NCI-H446 (cell line): Measurements from ENCODE around the gene FSD1L.
A peak's percentile ranks its signal among the peaks of the same experiment; 100 is the strongest.

ENCODE experiments used
- DNase-seq, 2 experiments: peaks; one replicate each; lab custom pipeline; 2025; lab: John Stamatoyannopoulos, UW

The FSD1L gene

GRCh38 chr9:105447814-105448812, at the start of gene FSD1L:
FSD1L (plus strand) TSS chr9:105448034; CDS start chr9:105448221, 187 bp downstream.
- DNase-seq = peak; percentile 29 to 81

GRCh38 chr9:105399117-105399516, 48.7 kb upstream of the FSD1L start:
- no peak for DNase-seq

GRCh38 chr9:105401651-105402050, 46.2 kb upstream of the FSD1L start:
- DNase-seq = no peak

- DNase-seq = no peak
These were observed 44.1 kb upstream of the FSD1L start for GRCh38 chr9:105403552-105404248.

GRCh38 chr9:105405514-105406131, 42.2 kb upstream of the FSD1L start:
- DNase-seq = no peak

- DNase-seq = no peak
These were observed 41.5 kb upstream of the FSD1L start for GRCh38 chr9:105406369-105406768.

- DNase-seq = no peak
These were observed 34.3 kb upstream of the FSD1L start for GRCh38 chr9:105413525-105413924.

- DNase-seq = peak in 1 of 2 experiments; percentile 68
These were observed 32.7 kb upstream of the FSD1L start for GRCh38 chr9:105414947-105415661.

GRCh38 chr9:105415662-105415980, 32.2 kb upstream of the FSD1L start:
- DNase-seq = no peak

- DNase-seq = no peak
These were observed 31.0 kb upstream of the FSD1L start for GRCh38 chr9:105416840-105417239.

GRCh38 chr9:105418588-105419500, 29.0 kb upstream of the FSD1L start:
- DNase-seq = peak in 1 of 2 experiments; percentile 51

GRCh38 chr9:105419816-105420597, 27.8 kb upstream of the FSD1L start:
- no peak for DNase-seq

- no peak for DNase-seq
These were observed 26.7 kb upstream of the FSD1L start for GRCh38 chr9:105421154-105421553.

- DNase-seq = no peak
These were observed 26.0 kb upstream of the FSD1L start for GRCh38 chr9:105421864-105422263.

GRCh38 chr9:105425816-105426433, 21.9 kb upstream of the FSD1L start:
- DNase-seq = peak in 1 of 2 experiments; percentile 13

GRCh38 chr9:105426657-105427056, 21.2 kb upstream of the FSD1L start:
- no peak for DNase-seq

GRCh38 chr9:105431424-105432246, 16.2 kb upstream of the FSD1L start:
- peak in 1 of 2 experiments; percentile 4 for DNase-seq

GRCh38 chr9:105432247-105432842, 15.5 kb upstream of the FSD1L start:
- DNase-seq = peak in 1 of 2 experiments; percentile 43
